ENCODE data around the gene GP1BA.

The GP1BA gene

DNA sequence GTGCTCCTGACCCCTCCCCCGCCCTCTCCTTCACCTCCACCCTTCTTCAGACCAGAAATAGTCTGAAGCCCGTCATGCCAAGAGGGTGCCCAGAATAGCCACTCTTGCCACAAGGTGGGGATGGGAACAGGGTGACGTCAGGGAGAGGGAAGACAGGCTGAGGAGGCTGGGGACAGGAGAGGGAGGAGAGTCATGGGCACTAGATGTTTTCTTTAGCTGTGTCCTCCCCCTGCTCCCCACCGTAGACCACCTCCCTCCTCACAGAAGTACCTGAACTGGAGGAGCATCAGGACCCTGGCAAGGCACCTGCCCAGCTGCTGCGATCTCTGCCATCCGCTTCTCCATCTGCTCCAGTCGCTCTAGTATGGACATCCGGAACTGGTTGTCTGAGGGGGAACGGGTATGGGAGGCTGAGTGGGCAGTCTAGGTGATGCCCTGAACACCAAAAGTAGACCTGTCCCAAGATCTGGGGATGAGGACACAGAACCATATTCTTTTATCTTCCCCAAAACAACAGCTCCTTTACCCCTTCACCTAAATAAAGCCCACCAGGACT is 42.1 kb downstream of the GP1BA start:
- DNase-seq (ENCODE audit: low read depth) = no peak

- no peak for DNase-seq (ENCODE audit: low read depth)
Observed at GRCh38 chr17:4978726-4979125, 46.6 kb downstream of the GP1BA start.

- no peak for DNase-seq (ENCODE audit: low read depth)
Observed at GRCh38 chr17:4980644-4981216, 48.7 kb downstream of the GP1BA start.

DNA sequence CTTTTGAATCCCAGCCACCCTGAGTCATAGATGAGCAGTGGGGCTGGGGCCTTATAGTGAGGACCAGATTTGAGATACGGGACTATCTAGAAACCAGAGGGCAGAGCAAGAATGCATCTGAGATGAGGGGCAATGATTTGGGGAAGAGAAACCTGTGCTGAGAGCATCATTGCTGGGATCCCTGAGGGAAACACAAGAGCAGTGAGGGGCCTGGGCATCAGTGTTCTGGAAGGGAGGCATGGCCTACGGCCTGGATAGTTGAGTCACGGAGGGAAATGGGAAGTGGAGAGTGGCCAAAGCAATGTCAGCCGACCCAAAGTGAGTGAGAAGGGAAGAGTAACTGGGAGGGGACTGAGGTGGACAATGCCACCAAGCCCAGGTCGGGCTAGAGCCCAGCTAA is 50.2 kb downstream of the GP1BA start:
- no peak for DNase-seq (ENCODE audit: low read depth)
